ENCODE measurements around the gene CDCA3.
"Not testable (repeated sequence)": the region's sequence is repeated elsewhere in the genome, so short reads cannot be mapped to it uniquely, and the experiment has no call there.

GRCh38 chr12:6879824-6880223, 28.7 kb upstream of the CDCA3 start:
- TF ChIP-seq CTCF, POLR2A (IDR thresholded peaks at IDR 0.05): not testable (repeated sequence)
